HepG2 (cell line): ENCODE data around the gene PPP2R2C. TPM values are rescaled to one million over a fixed set of nuclear protein-coding genes. Genes with fewer than 3 reads are reported as not detected.

Experiments used
- ATAC-seq: fragments of 200-7000 bp; cut with Tn5 transposase; 3 replicates; pipeline ENCODE4 v1.9.1; 2020; ENCODE audit warnings: mild to moderate bottlenecking, moderate library complexity
- BruUV-seq: library from RNA; stranded (reverse); fragments of 400-500 nt; replicated peaks from 2 replicates; lab custom pipeline; 2021; lab: Mats Ljungman, UMichigan
- CTCF ChIA-PET: fragments of 300-600 bp; formaldehyde crosslinking; extraction: SDS; loops from one replicate; lab custom pipeline; 2021; ENCODE audit warnings: low total read pairs, inconsistent platforms, low intra/inter-chr PET ratio; lab: Yijun Ruan, JAX
- POLR2A ChIA-PET: fragments of 350-600 bp; sonication (Branson Sonifier 250); formaldehyde crosslinking; loops from one replicate; lab custom pipeline; 2020; ENCODE audit warnings: antibody characterized with exemption, inconsistent platforms; lab: Yijun Ruan, JAX
- DNase-seq: peaks from one replicate; pipeline ENCODE4 v3.0.0-alpha.2; 2015; ENCODE audit warnings: low spot score
- FAIRE-seq: peaks from 3 replicates; lab custom pipeline; 2011; peaks lifted over from hg19 to GRCh38; lab: Jason Lieb, UNC
- H2AFZ ChIP-seq: one replicate; pipeline ENCODE4 v1.6.1; 2011; ENCODE audit warnings: low read length, inconsistent platforms
- H3K27ac ChIP-seq: fragments of 300-600 bp; 3 replicates; pipeline ENCODE4 v1.8.0; 2011; ENCODE audit warnings: mixed run types, mild to moderate bottlenecking, mixed read lengths, low read length, inconsistent platforms; ENCODE audit not compliant: insufficient read depth; ENCODE audit errors: extremely low read length
- H3K27me3 ChIP-seq, 2 experiments: fragments of 200-600 bp in 1 of 2; 2 replicates in 1 of 2; 3 replicates in 1 of 2; pipeline versions ENCODE4 v1.6.0 to v1.8.0; 2011; ENCODE audit warnings: low read length in 2 of 2, mild to moderate bottlenecking in 2 of 2, moderate library complexity in 2 of 2, inconsistent platforms in 1 of 2; ENCODE audit not compliant: insufficient read depth in 2 of 2, control insufficient read depth in 1 of 2
- H3K36me3 ChIP-seq, 2 experiments: fragments of 200-600 bp in 1 of 2; replicated peaks in 1 of 2; 2 replicates in 1 of 2; 3 replicates in 1 of 2; pipeline versions ENCODE4 v1.5.1 to v1.8.0; 2011; ENCODE audit warnings: low read length in 2 of 2, inconsistent platforms in 1 of 2; ENCODE audit not compliant: insufficient read depth in 2 of 2, control insufficient read depth in 1 of 2
- H3K4me1 ChIP-seq: 2 replicates; pipeline ENCODE4 v1.5.1; 2012; ENCODE audit warnings: low read length, inconsistent platforms; ENCODE audit not compliant: insufficient read depth
- H3K4me2 ChIP-seq: 2 replicates; pipeline ENCODE4 v1.6.0; 2011; ENCODE audit warnings: low read depth, low read length, inconsistent platforms
- H3K4me3 ChIP-seq, 3 experiments: fragments of 200-600 bp in 1 of 3; sonication (generic), shearing (Covaris generic) in 1 of 3; replicated peaks in 1 of 3; 2 replicates each; pipeline ENCODE4 v1.5.1; 2011 to 2016; ENCODE audit warnings: low read length in 3 of 3, inconsistent platforms in 2 of 3, low read depth in 2 of 3, mild to moderate bottlenecking in 2 of 3, control low read depth in 1 of 3, mixed read lengths in 1 of 3; ENCODE audit not compliant: insufficient read depth in 1 of 3
- H3K79me2 ChIP-seq: one replicate; pipeline ENCODE4 v1.6.1; 2011; ENCODE audit warnings: low read length, inconsistent platforms; ENCODE audit not compliant: insufficient read depth
- H3K9ac ChIP-seq: 2 replicates; pipeline ENCODE4 v1.6.0; 2011; ENCODE audit warnings: mild to moderate bottlenecking, low read depth, low read length, inconsistent platforms; ENCODE audit not compliant: insufficient read depth
- H3K9me3 ChIP-seq: 2 replicates; pipeline ENCODE4 v1.5.1; 2012; ENCODE audit warnings: mild to moderate bottlenecking, low read length
- H4K20me1 ChIP-seq: 2 replicates; pipeline ENCODE4 v1.6.0; 2011; ENCODE audit warnings: inconsistent platforms, mild to moderate bottlenecking, low read length, moderate library complexity; ENCODE audit not compliant: insufficient read depth
- AGO2 ChIP-seq: fragments of 200-400 bp; formaldehyde crosslinking; optimal IDR thresholded peaks from 2 replicates; pipeline ENCODE3; 2017; ENCODE audit warnings: mild to moderate bottlenecking, low read depth, low read length, moderate library complexity
- FOXJ3 ChIP-seq: sonication (generic); formaldehyde crosslinking; IDR thresholded peaks from 2 replicates; pipeline ENCODE4 v1.4.0; 2020; ENCODE audit warnings: missing genetic modification reagents, mild to moderate bottlenecking, borderline replicate concordance
- HDAC1 ChIP-seq: sonication (generic); formaldehyde crosslinking; IDR thresholded peaks from 2 replicates; pipeline ENCODE4 v1.5.1; 2020; ENCODE audit warnings: mild to moderate bottlenecking, missing genetic modification reagents
- MATR3 ChIP-seq: sonication (generic); formaldehyde crosslinking; IDR thresholded peaks from 2 replicates; pipeline ENCODE4 v1.4.0; 2020; ENCODE audit warnings: missing genetic modification reagents
- MED1 ChIP-seq: sonication (generic); formaldehyde crosslinking; IDR thresholded peaks from 2 replicates; pipeline ENCODE4 v1.4.0; 2020; ENCODE audit warnings: missing genetic modification reagents
- MEIS1 ChIP-seq: sonication (generic); formaldehyde crosslinking; IDR thresholded peaks from 2 replicates; pipeline ENCODE4 v1.9.0; 2021; ENCODE audit warnings: mild to moderate bottlenecking, missing genetic modification reagents, moderate library complexity, borderline replicate concordance
- NFIB ChIP-seq: sonication (generic); formaldehyde crosslinking; IDR thresholded peaks from 2 replicates; pipeline ENCODE4 v1.9.0; 2021; ENCODE audit warnings: missing genetic modification reagents, mild to moderate bottlenecking, borderline replicate concordance
- POLR2AphosphoS5 ChIP-seq: IDR thresholded peaks from 2 replicates; pipeline ENCODE4 v1.6.1; 2012; ENCODE audit warnings: low read depth, low read length
- RXRB ChIP-seq: IDR thresholded peaks from 2 replicates; pipeline ENCODE4 v1.6.1; 2016; ENCODE audit warnings: borderline replicate concordance, missing genetic modification reagents, missing compliant biosample characterization
- SAP130 ChIP-seq: IDR thresholded peaks from 2 replicates; pipeline ENCODE4 v1.6.1; 2016; ENCODE audit warnings: low read depth
- SMARCE1 ChIP-seq: fragments of 450-650 bp; IDR thresholded peaks from 2 replicates; pipeline ENCODE4 v1.6.1; 2017; ENCODE audit warnings: borderline replicate concordance
- SP2 ChIP-seq: sonication (generic); formaldehyde crosslinking; IDR thresholded peaks from 2 replicates; pipeline ENCODE4 v1.5.1; 2020; ENCODE audit warnings: mild to moderate bottlenecking, missing genetic modification reagents
- TBL1XR1 ChIP-seq: fragments of 150-350 bp; IDR thresholded peaks from 2 replicates; pipeline ENCODE4 v1.6.1; 2014; ENCODE audit warnings: borderline replicate concordance, low read length; ENCODE audit not compliant: partially characterized antibody
- ZBTB42 ChIP-seq: sonication (generic); formaldehyde crosslinking; IDR thresholded peaks from 2 replicates; pipeline ENCODE4 v1.5.0; 2020; ENCODE audit warnings: mild to moderate bottlenecking, missing genetic modification reagents
- ZFP90 ChIP-seq: sonication (generic); formaldehyde crosslinking; IDR thresholded peaks from 2 replicates; pipeline ENCODE4 v1.8.0; 2022; ENCODE audit warnings: missing genetic modification reagents, mild to moderate bottlenecking, inconsistent platforms, borderline replicate concordance
- ZMYM4 ChIP-seq: sonication (generic); formaldehyde crosslinking; IDR thresholded peaks from 2 replicates; pipeline ENCODE4 v1.8.1; 2023; ENCODE audit warnings: mild to moderate bottlenecking, missing genetic modification reagents
- ZNF33A ChIP-seq: sonication (generic); formaldehyde crosslinking; IDR thresholded peaks from 2 replicates; pipeline ENCODE4 v1.5.1; 2020; ENCODE audit warnings: missing genetic modification reagents, mild to moderate bottlenecking, moderate library complexity, borderline replicate concordance
- ZNF530 ChIP-seq: sonication (generic); formaldehyde crosslinking; IDR thresholded peaks from 2 replicates; pipeline ENCODE4 v1.5.0; 2020; ENCODE audit warnings: low read depth, mild to moderate bottlenecking, missing genetic modification reagents
- ZNF552 ChIP-seq: sonication (generic); formaldehyde crosslinking; IDR thresholded peaks from 2 replicates; pipeline ENCODE4 v1.9.0; 2022; ENCODE audit warnings: missing genetic modification reagents, mild to moderate bottlenecking, borderline replicate concordance
- ZNF574 ChIP-seq: sonication (generic); formaldehyde crosslinking; IDR thresholded peaks from 2 replicates; pipeline ENCODE4 v1.4.0; 2020; ENCODE audit warnings: missing genetic modification reagents
- WGBS: methylation state at CpG from one replicate; pipeline ENCODE4 v1.1.6; 2017; ENCODE audit warnings: low lambda C conversion rate; 5-methylcytosine and 5-hydroxymethylcytosine counted together
- in situ Hi-C: cut with HindIII; loops from 2 replicates; pipeline ENCODE4 v1.10.0; 2017; ENCODE audit warnings: low pct_unique_long_range_greater_than_20kb; ENCODE audit not compliant: extremely low pct_ligation_motif_present
- intact Hi-C: fragments of 100-400 bp; cut with micrococcal nuclease; formaldehyde crosslinking; loops from one replicate; pipeline ENCODE4 v1.10.0; 2022; ENCODE audit not compliant: unreplicated experiment
- polyA plus RNA-seq, 8 experiments: library from polyadenylated mRNA; depleted of rRNA in 3 of 8; stranded (reverse) in 7 of 8; unstranded in 1 of 8; fragments of >200 nt; fragmentation: Illumina TruSeq in 4 of 8; extraction: Trizol in 4 of 8; gene quantifications; 2 replicates each; pipeline versions ENCODE4 v1.2.1 to v1.2.3, GENCODE V29; 2011 to 2016; ENCODE audit warnings: low read depth in 4 of 8, missing spikeins in 1 of 8, mixed read lengths in 1 of 8; ENCODE audit not compliant: insufficient read depth in 1 of 8
- total RNA-seq, 5 experiments: library from RNA; depleted of rRNA; stranded (reverse); fragments of >200 nt; fragmentation: Illumina TruSeq; extraction: Trizol; gene quantifications; 2 replicates each; pipeline ENCODE4 v1.2.3, GENCODE V29; 2016; ENCODE audit warnings: low read depth in 1 of 5

PPP2R2C gene
- total and polyA plus RNA-seq, 2 of the 13 experiments (the other 11 are each of a cell fraction or from before 2014, with no cell fraction given): 0.60 to 8.6 TPM

GRCh38 chr4:6322067-6322760 is 150.2 kb downstream of the PPP2R2C start (continued):
- TF ChIP-seq MEIS1 (CRISPR knock-in tag): no peak

- peak overlapping the region; percentile 82 for H3K4me2 ChIP-seq
- WGBS: 8% methylated on average over 2 of the region's 2 CpGs
- in situ Hi-C loops (no loop called here), intact Hi-C loops (no loop called here)
- FAIRE-seq (no peak), ATAC-seq (peak; percentile 38), DNase-seq (peak; percentile 74)
- H2AFZ ChIP-seq: no peak overlapping the region
- H3K4me1 ChIP-seq: peaks cover 86% of the 10 kb centered on the region
- BruUV-seq: no TSS peak
- CTCF ChIA-PET: no interaction called here
- H4K20me1 ChIP-seq: no peaks in the 10 kb centered on the region
- H3K27ac ChIP-seq: peak overlapping the region; percentile 92
- no peaks in the 10 kb centered on the region for H3K27me3 ChIP-seq
- H3K9ac ChIP-seq: peak overlapping the region; percentile 75
- POLR2A ChIA-PET: interaction anchor here (0.8 to 2.1 kb wide), 4 partner anchors 12 to 51 kb away, joined by 3 to 19 read pairs (median 10); partner anchors contain the start of gene WFS1
- H3K9me3 ChIP-seq: no peaks in the 10 kb centered on the region
- H3K36me3 ChIP-seq: no peaks in the 10 kb centered on the region
- peaks cover 16% of the 10 kb centered on the region for H3K79me2 ChIP-seq
- H3K4me3 ChIP-seq: peak overlapping the region; percentile 37 to 70 (median 46); a peak in 5 of 6 replicates
- TF ChIP-seq MATR3 (CRISPR knock-in tag) (no peak), ZMYM4 (no peak), AGO2 (no peak), ZBTB42 (CRISPR knock-in tag) (0 out of 2 replicates have a peak, but pooled peaks have one; percentile 5), ZNF530 (CRISPR knock-in tag) (no peak), HDAC1 (CRISPR knock-in tag) (0 out of 2 replicates have a peak, but pooled peaks have one; percentile 12), ZFP90 (CRISPR knock-in tag) (no peak), NFIB (CRISPR knock-in tag) (no peak), POLR2AphosphoS5 (no peak), SAP130 (peak; percentile 31; the same call in 1 of the 2 replicates), ZNF574 (CRISPR knock-in tag) (no peak), ZNF33A (no peak), TBL1XR1 (no peak), RXRB (CRISPR knock-in tag) (peak; percentile 37; the same call in 1 of the 2 replicates), MED1 (peak; percentile 79; the same call in 1 of the 2 replicates), SP2 (CRISPR knock-in tag) (no peak), SMARCE1 (no peak), ZNF552 (no peak), FOXJ3 (peak; percentile 69; the same call in 1 of the 2 replicates)
These were observed 151.1 kb downstream of the PPP2R2C start for GRCh38 chr4:6321361-6321760.
